GM21737 (cell line): Measurements from ENCODE around the gene PELI2.

Experiments
- ATAC-seq: cut with Tn5 transposase; IDR thresholded peaks from one replicate; pipeline ENCODE4 v1.9.1; 2021; ENCODE audit warnings: mild to moderate bottlenecking, moderate library complexity; ENCODE audit not compliant: unreplicated experiment

Gene PELI2

DNA sequence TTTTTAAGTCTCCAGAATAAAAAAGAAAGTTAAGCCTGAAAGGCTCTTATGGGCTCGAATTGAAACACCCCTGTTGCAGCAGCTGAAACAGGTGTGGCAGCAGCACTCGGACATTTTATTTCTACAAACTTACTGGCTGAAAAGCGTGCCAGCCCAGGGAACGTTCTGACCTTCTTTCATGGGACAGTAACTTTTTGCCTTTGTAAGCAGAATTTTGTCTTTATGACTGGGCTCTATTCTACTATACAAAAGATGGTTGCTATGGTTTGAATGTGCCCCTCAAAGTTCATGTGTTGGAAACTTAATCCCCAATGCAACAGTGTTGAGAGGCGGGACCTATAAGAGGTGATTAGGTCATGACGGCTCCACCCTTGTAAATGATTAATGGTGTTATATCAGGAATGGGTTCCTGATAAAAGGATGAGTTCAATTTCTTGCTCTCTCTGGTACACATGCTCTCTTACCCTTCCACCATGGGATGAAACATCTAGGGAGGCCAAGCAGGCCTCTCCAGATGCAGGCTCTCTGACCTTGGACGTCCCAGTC, 52.7 kb downstream of the PELI2 start:
- ATAC-seq, result no peak

DNA sequence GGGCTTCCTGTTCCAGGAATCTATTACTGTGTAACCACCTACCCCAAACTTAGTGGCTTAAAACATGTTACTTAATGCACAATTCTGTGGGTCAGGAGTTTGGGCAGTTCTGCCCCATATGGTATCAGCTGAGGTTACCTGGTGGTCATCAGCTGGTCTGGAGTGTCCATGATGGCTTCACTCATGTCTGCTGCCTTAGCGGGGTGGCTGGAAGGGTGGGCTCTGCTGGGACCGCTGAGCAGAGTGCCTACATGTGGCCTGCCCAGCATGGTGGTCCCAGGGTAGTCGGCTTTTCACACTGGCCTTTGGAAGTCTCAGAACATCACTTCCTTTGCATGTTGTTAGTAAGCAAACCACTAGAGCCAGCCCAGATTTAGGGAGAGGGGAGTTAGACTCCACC, 53.9 kb downstream of the PELI2 start:
- no peak for ATAC-seq

DNA sequence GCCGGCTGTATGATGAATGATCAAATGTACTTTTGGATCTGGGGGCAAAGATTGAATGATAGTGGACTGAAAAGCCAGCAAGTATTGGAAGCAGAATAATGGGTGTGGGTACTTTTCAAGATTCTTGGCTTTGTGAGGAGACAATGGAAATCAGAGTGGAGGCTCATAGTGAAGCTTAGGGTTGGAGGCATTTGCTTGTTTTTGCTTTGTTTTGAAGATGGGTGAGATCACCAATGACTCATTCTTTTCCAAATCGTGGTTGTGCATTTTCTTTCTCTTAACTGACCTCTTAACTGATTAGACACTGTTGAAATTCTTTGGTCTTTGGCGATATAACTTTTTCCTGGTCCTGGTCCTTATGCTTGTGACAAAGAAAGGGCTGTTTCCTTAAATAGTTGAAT, 54.4 kb downstream of the PELI2 start:
- ATAC-seq, result no peak

DNA sequence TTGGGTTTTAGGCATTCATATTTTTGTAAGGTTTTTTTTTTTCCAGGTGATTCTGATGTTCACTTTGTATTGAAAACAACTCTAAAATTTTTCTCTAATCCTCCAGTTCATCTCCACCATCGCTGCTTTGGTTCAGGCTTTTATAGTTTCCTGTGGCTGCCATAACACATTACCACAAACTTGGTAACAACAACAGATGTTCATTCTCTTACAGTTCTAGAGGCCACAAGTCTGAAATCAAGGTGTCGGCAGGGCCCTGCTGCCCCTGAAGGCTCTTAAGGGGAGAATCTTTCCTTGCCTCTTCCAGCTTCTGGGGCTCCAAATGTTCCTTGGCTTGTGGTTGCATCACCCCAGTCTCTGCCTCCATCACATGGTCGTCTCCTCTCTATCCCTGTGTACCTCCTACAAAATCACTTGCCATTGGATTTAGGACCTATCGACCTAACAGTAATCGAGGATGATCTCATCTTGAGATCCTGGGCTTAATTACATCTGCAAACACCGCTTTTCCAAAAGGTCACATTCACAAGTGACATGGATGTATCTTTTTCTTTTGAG, 55.2 kb downstream of the PELI2 start:
- ATAC-seq, result no peak

DNA sequence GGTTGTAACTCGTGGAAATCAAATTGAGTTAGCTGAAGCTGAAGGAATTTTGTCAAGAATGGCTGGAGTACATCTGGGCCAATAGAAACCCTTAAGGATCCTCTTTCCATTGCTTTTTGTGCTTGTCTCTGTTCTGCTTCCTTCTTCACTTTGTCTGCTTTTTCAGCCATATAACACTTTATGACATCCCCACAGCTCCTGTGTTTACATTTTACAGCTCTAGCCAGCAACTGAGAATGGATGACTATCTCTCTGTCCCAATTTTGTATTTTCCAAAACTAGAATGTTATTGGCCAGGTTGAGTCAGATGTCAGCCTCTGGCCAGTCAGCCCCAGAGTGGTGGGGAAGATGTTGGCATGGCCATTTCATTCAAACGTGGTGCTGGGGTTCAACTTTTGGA, 57.6 kb downstream of the PELI2 start:
- ATAC-seq, result no peak

DNA sequence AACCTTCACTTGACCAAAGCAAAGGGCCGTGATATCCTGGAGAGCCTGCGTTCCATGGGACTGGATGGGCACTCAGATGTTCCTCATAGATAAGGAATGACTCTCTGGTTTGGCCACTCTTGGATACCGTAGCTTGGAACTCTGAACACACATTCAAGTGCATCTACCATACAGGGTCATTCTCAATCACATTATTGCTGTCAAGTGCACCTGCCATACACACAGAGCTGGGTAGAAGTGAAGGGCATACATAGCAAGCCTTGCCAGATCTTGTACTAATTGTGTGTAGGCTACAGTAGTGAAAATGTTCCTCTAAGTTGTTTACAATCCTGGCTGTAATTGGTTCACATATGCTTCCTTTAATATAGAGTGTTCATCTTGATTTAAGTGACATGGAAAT, 58.3 kb downstream of the PELI2 start:
- ATAC-seq, result no peak

DNA sequence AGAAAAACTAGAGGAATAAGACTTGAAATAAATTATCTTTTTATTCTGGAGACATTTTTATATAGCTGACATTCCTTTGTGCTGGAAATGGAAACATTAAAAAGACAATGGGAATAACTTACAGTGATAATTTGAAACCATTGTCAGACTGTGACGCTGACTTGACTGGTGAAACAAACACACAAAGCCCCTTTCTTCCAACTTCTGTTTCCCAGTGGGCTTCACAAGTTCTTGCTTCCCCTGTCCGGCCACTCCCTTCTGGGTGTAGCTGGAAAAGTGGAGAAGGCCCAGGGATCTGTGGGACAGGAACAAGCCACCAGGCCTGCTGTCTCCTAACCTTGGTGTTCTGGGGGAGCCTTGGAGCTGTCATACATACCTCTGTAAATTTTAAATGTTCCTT, 58.8 kb downstream of the PELI2 start:
- ATAC-seq, result no peak

DNA sequence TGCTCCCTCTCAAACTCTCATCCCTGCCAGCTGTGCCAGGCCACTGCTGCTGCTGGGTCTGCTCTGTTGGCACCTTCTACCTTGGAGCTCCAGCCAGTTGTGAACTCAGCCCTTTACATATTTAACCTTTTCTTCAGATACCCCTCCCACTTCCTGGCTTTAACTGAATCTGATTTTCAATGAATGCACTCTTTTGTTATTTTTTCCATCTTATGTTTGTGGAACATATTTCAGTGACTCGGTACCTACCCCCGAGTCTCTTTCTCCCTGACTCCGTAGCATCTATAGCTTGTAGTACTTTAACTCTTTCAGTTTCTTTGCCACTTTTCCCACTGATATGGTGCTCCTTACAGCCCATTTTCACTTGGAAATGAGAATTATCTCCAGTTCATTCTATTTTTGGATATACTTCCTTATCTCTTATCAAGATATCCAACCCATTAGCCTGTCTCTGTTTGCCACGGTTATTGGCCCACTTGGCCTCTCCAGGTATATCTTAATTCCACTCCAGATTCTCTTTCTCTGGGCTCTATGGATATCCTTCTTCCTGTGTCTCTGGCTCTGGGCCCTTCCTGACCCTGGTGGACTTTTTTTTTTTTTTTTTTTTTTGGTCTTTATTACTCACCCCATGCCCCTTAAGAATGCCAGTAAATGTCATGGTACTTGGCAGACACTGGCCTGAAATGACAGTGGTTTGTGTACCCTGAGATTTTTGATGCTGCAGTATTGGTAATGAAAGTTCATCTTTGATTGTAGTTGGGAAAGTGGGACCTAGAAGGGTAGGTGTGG, 62.7 kb downstream of the PELI2 start:
- ATAC-seq, result no peak

DNA sequence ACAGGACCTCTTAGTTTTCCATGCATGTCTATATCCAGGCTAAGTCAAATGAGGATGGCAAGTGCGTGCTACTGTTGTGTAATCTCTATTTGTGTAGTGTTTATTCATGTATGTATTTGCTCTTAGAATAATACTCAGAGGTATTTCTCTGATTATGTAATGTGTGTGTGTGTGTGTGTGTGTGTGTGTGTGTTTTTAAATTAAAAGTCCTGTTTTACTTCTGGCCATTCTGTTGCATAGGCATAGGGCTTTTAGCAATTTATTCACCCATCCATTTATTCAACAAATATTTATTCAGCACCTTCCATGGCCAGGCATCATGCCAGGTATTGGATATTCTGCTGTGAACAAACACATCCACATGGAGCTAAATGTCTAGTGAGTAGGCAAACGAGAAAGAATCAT, 63.5 kb downstream of the PELI2 start:
- ATAC-seq, result no peak

DNA sequence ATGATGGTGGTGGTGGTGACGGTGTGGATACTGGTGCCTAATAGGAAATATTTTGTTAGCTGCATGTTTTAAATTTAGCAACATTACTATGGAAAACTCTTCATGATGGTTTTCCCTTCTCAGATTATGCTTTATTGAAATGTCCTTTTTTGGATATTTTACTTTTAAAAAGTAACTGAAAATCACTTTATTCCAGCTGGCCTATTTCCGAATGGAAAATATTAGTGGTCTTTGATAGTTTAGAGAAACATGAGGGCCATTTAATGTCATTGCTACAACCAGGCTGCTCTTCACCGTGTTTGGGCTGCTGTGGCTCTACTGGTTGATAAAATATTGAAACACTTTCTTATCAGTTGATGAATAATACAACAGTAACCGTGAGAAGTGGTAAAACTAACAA, 64.2 kb downstream of the PELI2 start:
- ATAC-seq, result no peak

DNA sequence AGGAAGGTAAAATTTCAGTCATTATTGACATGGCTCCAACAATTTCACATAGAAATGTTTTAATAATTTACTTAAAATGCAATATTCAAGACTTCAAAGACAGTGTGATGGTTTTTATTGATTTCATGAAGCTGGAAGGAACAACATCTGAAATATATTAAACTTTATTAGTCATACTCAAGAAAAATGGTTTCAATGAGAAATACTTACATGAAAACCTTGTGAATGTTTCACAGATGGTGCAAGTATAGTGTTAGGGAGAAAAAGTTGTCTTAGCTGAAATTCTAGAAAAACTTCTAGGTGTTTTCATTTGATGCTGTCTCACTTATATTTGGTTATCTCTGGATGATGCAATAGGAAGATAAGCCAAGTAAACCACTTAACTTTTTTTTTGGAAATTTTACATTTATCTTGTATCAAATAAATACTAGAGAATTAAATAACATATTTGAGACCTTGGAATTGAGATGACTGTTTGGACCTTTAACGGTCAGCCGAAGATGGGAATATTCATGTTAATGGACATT, 65.5 kb downstream of the PELI2 start:
- no peak for ATAC-seq

DNA sequence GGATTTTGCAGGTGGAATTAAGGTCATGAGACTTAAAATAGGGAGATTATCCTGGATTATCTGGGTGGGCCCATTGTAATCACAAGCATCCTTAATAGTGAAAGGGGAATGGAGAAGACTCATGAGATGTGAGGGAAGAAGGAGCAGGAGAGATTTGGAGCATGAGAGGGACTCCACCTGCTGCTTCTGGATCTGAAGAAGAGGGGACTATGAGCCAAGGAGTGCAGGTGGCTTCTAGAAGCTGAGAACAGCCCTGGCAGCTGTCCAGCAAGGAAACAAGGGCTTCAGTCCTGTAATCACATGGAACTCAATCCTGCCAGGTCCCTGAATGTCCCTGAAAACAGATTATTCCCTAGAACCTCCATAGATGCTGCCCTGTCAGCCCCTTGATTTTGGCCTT, 67.8 kb downstream of the PELI2 start:
- ATAC-seq, result no peak

DNA sequence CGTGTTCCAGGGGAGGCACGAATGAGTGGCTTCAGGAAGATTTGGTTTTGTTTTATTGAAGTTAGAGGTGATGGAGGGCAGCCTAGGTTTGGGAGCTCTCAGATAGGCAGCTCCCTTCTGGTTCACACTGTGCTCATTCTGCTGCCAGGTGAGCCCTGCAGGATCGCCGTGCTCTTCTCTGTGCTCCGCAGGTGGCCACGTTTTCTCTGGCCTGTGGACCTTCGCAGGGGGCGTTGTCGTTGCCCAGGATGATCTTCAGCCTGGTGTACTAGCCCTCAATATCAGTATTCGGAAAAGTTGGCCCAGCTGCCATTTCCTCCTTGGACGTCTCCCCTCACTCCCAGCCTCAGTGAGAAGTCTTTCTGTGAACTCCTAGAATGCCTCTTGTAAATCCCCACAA, 69.5 kb downstream of the PELI2 start:
- no peak for ATAC-seq

DNA sequence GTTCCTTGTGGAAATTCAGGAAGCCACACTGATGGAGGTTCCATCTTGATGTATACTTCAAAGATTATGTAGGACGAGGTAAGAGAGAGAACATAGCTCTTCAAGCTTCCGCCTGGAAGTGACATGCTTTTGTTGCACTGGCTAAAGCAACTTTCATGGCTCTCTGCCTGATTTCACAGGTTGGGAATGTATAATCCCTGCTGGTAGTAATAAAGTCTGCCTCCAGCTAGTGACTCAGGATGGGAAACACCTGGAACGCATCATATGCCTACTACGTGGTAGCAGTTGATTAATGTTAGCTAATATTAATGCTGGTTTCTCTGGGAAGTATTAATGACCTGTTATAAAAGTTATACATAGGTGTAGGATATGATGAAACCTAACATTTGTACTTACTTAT, 71.1 kb downstream of the PELI2 start:
- no peak for ATAC-seq

DNA sequence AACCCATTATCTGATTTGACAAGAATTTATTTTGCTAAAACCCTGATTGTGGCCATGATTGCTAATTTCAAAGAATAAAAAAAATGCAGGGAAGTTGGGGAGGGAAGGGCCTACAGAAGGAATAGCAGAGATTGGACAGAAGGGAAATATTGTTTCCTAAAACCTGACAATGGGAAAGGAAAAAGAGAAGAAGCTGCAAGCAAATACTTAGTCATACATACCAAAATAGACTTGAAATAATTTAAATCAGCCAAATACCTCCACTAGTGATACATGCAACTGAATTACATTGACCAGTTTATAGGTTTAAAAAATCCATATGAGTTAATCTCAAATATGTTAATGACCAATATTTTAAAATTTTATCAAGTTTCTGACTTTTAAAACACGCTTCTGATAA, 75.1 kb downstream of the PELI2 start:
- ATAC-seq, result no peak

DNA sequence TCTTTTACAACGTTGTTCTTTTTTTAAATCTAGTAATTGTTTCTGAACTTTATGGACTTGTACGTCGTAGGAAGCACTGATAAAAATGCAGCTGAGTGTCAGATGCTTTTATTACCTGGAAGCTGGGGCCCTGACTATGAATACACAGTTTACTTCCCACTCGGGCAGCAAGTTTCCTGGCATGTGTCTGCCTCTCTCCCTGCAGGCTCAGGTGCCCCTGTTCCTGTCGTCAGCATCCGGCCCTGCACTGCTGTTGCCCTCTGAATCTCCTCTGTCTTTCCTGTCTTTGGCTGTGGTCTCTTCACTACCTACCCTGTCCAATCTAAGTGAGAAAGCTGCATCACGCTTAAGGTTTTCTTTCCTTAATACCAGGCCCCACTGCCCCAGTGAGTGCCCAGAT, 75.8 kb downstream of the PELI2 start:
- ATAC-seq, result no peak

DNA sequence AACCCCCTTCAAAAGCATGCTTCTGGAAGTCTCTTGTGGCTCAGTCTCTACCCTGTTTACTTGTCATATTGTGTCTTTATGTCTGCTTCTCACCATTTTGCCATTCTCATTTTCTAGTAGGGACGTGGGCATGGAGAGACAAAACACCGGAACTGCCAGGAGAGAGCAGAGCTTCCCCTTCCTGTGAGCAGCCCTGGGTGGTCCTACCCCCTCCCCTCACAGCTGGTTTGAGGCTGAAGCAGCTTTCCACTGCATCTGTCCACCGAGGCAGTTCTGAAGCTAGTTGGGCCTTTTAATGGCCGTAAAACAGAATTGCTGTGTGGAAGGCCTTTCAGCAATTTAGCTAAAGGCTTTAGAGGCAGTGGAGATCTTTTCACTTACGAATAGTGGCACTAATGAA, 77.0 kb downstream of the PELI2 start:
- no peak for ATAC-seq

DNA sequence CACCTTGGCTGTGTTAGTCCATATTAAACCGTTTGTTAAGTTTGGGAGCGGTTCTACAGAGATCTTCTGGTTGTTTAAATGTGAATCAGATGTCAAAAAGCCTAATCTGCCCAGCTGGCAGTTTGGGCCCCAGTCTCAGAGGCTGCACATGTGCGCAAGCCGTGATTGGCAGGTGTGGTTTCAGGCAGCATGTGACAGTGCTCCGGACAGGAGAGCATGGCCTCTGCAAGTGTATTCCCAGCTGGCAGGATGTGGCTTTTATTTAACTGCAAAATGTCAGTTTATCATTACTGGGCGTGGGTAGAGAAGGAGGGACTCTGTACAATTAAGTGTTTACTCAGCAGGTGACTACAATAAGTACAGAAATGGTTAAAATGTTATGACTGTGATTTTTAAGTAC, 77.5 kb downstream of the PELI2 start:
- peak; percentile 74 for ATAC-seq

DNA sequence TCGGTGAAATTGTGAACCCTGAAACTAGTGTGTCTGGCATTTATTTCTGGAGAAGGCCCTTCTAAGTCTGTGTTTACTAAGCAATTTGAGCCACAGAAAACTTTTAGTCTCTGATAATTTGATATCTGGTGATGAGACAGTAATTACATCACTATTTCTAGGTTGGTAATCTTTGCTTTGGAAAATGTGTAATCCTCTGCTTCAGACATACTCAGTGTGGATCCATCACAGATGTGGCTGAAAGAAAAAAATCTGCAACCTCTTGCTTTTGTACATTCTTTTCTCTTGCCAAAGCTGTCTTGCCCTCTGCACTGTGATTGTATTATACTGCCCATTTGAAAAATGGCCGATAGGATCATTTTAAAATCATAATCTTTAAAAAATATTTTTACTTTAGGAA, 78.1 kb downstream of the PELI2 start:
- no peak for ATAC-seq

DNA sequence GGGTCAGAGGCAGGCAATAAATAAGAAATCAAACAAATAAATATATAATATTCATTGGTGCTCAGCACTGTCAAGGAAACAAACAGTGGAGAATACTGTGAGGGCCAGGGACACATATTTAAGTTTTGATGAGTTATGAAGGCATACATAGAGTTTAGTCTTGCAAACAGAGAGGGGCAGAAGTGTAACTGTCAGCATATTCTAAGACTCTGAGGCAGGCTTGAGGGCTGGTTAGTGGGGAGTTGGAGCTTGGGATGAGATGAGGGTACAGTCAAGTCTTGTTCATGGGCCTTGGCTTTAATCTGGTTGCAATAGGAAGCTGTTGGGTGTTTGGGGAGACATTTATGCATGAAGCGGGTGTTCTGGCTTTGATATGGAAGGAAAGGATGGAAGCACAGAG, 78.9 kb downstream of the PELI2 start:
- no peak for ATAC-seq

DNA sequence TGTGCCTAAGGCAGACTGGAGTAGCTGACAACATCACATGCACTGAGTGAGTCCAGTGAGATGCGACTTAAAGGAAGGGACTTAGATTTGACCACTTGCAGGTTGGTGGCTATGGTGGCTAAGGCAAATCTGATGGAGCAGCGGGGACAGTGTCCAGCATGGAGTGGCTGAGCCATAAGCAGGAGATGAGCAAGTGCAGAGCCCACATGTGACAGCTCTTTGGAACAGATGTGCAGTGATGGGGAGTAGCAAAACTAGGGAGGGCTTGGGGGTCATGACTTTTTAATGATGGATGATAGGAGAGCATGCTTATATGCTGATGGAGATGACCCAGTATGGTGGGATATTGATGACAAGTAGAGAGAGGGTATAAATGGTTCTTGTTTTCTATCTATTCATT, 80.2 kb downstream of the PELI2 start:
- ATAC-seq, result no peak
